NCI-H2227 treated with DMSO at 0.1 percent for 48 hours (cell line): ENCODE results near the gene FLG2.

Experiments used
- DNase-seq: peaks from one replicate; lab custom pipeline; 2025; lab: John Stamatoyannopoulos, UW

FLG2 gene

DNA sequence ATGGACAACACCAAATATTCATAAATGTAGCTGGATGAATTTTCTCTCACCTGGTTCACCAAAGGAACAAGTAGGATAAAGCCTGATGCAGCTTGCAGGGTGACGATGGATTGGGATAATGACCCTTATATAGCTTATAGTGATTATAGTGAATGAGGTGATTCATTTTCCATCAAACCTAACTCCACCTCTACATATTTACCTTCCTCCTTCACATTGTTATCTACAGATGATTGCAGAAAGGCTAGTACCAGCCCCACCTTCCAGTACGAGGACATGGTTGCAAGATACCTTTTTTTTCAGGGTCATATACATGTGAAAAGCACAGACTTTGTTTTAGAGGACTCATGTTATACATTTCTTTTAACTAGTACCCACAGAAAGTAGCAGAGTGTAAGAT, at the start of gene FLG2:
Gene FLG2 (minus strand): TSS at position 101 of the 400 bp plus-strand sequence. CDS start 1,122 bp downstream, outside the sequence.
- no peak for DNase-seq

GRCh38 chr1:152408664-152409063, 48.9 kb upstream of the FLG2 start:
- no peak for DNase-seq

- DNase-seq = no peak
These were observed 39.2 kb upstream of the FLG2 start for GRCh38 chr1:152398812-152399698.

DNA sequence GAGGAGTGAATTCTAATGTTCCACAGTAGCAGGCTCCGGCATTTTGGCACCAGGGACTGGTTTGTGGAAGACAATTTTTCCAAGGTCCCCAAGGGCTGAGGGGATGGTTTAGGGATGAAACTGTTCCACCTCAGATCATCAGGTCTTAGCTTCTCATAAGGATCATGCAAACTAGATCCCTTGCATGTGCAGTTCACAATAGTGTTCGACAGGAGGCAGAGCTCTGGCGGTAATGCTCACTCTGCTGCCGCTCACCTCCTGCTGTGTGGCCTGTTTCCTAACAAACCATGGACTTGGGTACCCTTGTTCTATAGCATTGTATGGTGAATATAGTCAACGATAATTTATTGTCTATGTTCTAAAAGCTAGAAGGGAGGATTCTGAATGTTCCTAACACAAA, 37.7 kb upstream of the FLG2 start:
- DNase-seq = no peak

DNA sequence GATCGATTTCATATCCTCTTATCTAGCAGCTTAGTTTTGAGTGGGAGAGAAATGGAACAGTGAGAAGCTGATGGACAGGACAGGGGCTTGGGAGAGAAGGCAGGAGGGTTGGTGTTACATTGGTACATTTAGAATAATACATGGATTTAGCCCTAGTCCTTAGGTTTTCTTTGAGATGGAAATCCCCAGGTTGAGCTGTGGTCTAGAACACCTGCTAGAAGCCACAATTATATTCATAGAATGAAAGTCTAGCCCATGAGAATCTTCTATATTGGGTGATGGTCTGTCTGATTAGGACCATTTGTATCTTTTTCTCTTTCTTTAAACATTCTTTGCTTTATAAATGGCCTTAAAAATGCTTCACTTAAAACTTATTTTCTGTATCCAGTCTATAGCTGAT, 34.3 kb upstream of the FLG2 start:
- no peak for DNase-seq

GRCh38 chr1:152392909-152393308, 33.1 kb upstream of the FLG2 start:
- no peak for DNase-seq

DNA sequence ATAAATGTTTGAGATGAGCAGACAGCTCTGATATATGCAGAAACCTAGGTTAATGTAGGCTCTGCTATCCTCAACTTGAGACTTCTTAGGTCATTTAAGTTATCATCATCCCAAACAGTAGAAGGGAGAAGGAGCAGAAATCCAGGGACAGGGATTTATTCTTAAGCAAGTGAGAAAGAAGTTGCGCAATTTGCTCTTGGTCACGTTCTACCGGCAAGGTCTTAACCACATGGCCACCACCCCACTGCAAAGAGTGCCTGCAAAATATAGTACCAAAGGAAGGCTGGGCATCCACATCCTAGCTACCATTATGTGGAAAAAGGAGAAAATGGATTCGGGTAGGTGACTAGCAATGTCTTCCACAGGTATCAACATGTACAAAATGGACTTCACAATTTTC, 29.1 kb upstream of the FLG2 start:
- DNase-seq = no peak

GRCh38 chr1:152386940-152387339, 27.1 kb upstream of the FLG2 start:
- DNase-seq = no peak

GRCh38 chr1:152380932-152381331, 21.1 kb upstream of the FLG2 start:
- no peak for DNase-seq

- no peak for DNase-seq
These were observed 14.6 kb upstream of the FLG2 start for GRCh38 chr1:152374451-152374850.

GRCh38 chr1:152372672-152373071, 12.9 kb upstream of the FLG2 start:
- DNase-seq = no peak

GRCh38 chr1:152367436-152367835, 7.6 kb upstream of the FLG2 start:
- no peak for DNase-seq

DNA sequence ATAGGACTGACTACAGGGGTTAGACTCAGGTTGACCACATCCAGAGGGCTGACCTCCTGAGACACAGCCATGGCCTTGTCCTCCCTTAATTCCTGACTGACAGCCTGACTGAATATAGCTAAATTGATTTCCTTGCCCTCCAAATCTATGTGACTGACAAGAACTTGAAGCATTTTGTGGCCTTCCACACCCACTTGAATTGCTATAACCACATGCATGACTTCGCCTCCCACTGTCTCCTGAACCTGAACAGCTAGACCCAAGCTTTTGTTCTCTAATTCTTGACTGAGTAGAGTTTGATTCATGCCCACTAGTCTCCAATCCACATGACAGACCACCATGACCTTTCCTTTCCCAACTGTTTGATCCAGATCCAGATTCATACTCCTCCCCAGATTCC, 3.1 kb downstream of the FLG2 start:
- DNase-seq = no peak

- no peak for DNase-seq
These were observed 10.2 kb downstream of the FLG2 start for GRCh38 chr1:152349611-152350010.

- DNase-seq = no peak
These were observed 11.4 kb downstream of the FLG2 start for GRCh38 chr1:152348447-152348846.

- DNase-seq = no peak
These were observed 12.6 kb downstream of the FLG2 start for GRCh38 chr1:152347116-152347728.

GRCh38 chr1:152344438-152344837, 15.4 kb downstream of the FLG2 start:
- no peak for DNase-seq

GRCh38 chr1:152343006-152343405, 16.8 kb downstream of the FLG2 start:
- DNase-seq = no peak

- DNase-seq = no peak
These were observed 24.4 kb downstream of the FLG2 start for GRCh38 chr1:152335399-152335798.

GRCh38 chr1:152328801-152329391, 30.9 kb downstream of the FLG2 start:
- DNase-seq = no peak

- no peak for DNase-seq
These were observed 34.7 kb downstream of the FLG2 start, which contains the start of gene FLG for GRCh38 chr1:152325111-152325510. Gene FLG (minus strand): TSS chr1:152325239. CDS start chr1:152315456, 9,783 bp downstream.

GRCh38 chr1:152313970-152314369, 45.8 kb downstream of the FLG2 start:
- DNase-seq = no peak

DNA sequence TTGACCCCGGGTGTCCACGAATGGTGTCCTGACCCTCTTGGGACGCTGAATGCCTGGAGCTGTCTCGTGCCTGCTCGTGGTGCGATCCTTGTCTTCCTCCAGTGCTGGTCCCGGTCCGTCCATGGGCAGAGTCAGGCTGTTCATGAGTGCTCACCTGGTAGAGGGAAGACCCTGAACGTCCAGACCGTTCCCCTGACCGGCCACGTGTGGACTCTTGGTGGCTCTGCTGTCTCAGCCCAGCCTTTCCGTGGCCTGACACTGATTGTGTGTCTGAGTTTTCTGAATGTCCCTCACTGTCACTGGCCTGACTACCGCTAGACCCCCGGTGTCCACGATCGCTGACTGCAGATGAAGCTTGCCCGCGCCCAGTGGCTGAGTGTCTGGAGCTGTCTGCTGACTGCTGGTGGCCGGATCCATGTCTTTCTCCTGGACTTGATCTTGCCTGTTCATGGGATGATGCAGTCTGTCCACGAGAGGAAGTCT, 46.4 kb downstream of the FLG2 start:
- DNase-seq = no peak
